Neural crest cell (in vitro differentiated cells): Measurements from ENCODE around the gene UBQLN4. TPM values are rescaled to one million over a fixed set of nuclear protein-coding genes. Genes with fewer than 3 reads are reported as not detected.
A peak's percentile ranks its signal among the peaks of the same experiment; 100 is the strongest.

Source experiments
- DNase-seq: peaks from one replicate; pipeline ENCODE4 v3.0.0; 2021; ENCODE audit warnings: low read depth, mixed read lengths, low spot score
- H3K27ac Mint-ChIP-seq: one replicate; pipeline ENCODE4 v1.8.0; 2021; ENCODE audit warnings: mild to moderate bottlenecking, mixed read lengths; ENCODE audit not compliant: unreplicated experiment
- H3K27me3 Mint-ChIP-seq: 2 replicates; pipeline ENCODE4 v1.8.0; 2021; ENCODE audit warnings: low read depth, mild to moderate bottlenecking, mixed read lengths
- H3K36me3 Mint-ChIP-seq: 2 replicates; pipeline ENCODE4 v1.8.0; 2021; ENCODE audit warnings: low read depth, mild to moderate bottlenecking, mixed read lengths
- H3K4me1 Mint-ChIP-seq: 2 replicates; pipeline ENCODE4 v1.8.0; 2021; ENCODE audit warnings: mixed read lengths
- H3K4me3 Mint-ChIP-seq: one replicate; pipeline ENCODE4 v1.8.0; 2021; ENCODE audit warnings: mild to moderate bottlenecking, mixed read lengths
- H3K9me3 Mint-ChIP-seq: 2 replicates; pipeline ENCODE4 v1.8.0; 2021; ENCODE audit warnings: mixed read lengths
- CTCF ChIP-seq: fragments of 200-600 bp; sonication (generic); conservative IDR thresholded peaks from 2 replicates; pipeline ENCODE4 v1.5.0; 2021; ENCODE audit warnings: antibody characterized with exemption, mild to moderate bottlenecking
- total RNA-seq: library from RNA; stranded (reverse); gene quantifications from 2 replicates; pipeline ENCODE4 v1.2.1, GENCODE V29; 2021

UBQLN4 gene
- total RNA-seq, 1 donor from 2014 or later = 78.0 TPM

GRCh38 chr1:156006666-156007376 is 46.8 kb downstream of the UBQLN4 start:
- peaks cover 23% of the 10 kb centered on the region for H3K36me3 Mint-ChIP-seq
- peaks cover 47% of the 10 kb centered on the region for H3K4me1 Mint-ChIP-seq
- peak overlapping the region; percentile 56 for H3K4me3 Mint-ChIP-seq
- no peaks in the 10 kb centered on the region for H3K9me3 Mint-ChIP-seq
- peak overlapping the region; percentile 85 for H3K27ac Mint-ChIP-seq
- DNase-seq = no peak
- H3K27me3 Mint-ChIP-seq = no peaks in the 10 kb centered on the region
- no peak for TF ChIP-seq CTCF

GRCh38 chr1:156004843-156005584 is 48.6 kb downstream of the UBQLN4 start:
- H3K27me3 Mint-ChIP-seq = no peaks in the 10 kb centered on the region
- DNase-seq = no peak
- peaks cover 9% of the 10 kb centered on the region for H3K36me3 Mint-ChIP-seq
- H3K27ac Mint-ChIP-seq = no peak overlapping the region
- no peak overlapping the region for H3K4me3 Mint-ChIP-seq
- H3K9me3 Mint-ChIP-seq = no peaks in the 10 kb centered on the region
- no peak for TF ChIP-seq CTCF
- H3K4me1 Mint-ChIP-seq = peaks cover 42% of the 10 kb centered on the region

- no peak for DNase-seq
- Mint-ChIP-seq H3K4me1 (peaks cover 33% of the 10 kb centered on the region), H3K36me3 (peaks cover 5% of the 10 kb centered on the region), H3K27me3 (no peaks in the 10 kb centered on the region), H3K4me3 (no peak overlapping the region), H3K9me3 (no peaks in the 10 kb centered on the region), H3K27ac (no peak overlapping the region)
- TF ChIP-seq CTCF = no peak
Measured at GRCh38 chr1:156003923-156004188, 49.7 kb downstream of the UBQLN4 start.

GRCh38 chr1:156002188-156002911 is 51.2 kb downstream of the UBQLN4 start:
- no peak for TF ChIP-seq CTCF
- no peaks in the 10 kb centered on the region for H3K36me3 Mint-ChIP-seq
- no peaks in the 10 kb centered on the region for H3K27me3 Mint-ChIP-seq
- no peak overlapping the region for H3K4me3 Mint-ChIP-seq
- DNase-seq = no peak
- no peak overlapping the region for H3K27ac Mint-ChIP-seq
- no peaks in the 10 kb centered on the region for H3K9me3 Mint-ChIP-seq
- peaks cover 27% of the 10 kb centered on the region for H3K4me1 Mint-ChIP-seq

- H3K4me1 Mint-ChIP-seq = peaks cover 21% of the 10 kb centered on the region
- no peaks in the 10 kb centered on the region for H3K36me3 Mint-ChIP-seq
- TF ChIP-seq CTCF = no peak
- no peak for DNase-seq
- H3K9me3 Mint-ChIP-seq = no peaks in the 10 kb centered on the region
- H3K4me3 Mint-ChIP-seq = no peak overlapping the region
- H3K27me3 Mint-ChIP-seq = no peaks in the 10 kb centered on the region
- H3K27ac Mint-ChIP-seq = no peak overlapping the region
Measured at GRCh38 chr1:156001662-156002171, 51.9 kb downstream of the UBQLN4 start.
